Suprapubic skin (tissue), 4 donors: Measurements from ENCODE around the gene SYNDIG1. TPM values are rescaled to one million over a fixed set of nuclear protein-coding genes. Genes with fewer than 3 reads are reported as not detected.

Experiments
- DNase-seq, 2 donors: peaks; one replicate each; pipeline ENCODE4 v3.0.0-alpha.2; 2019; ENCODE audit warnings: low spot score in 2 of 2
- H3K27ac ChIP-seq: fragments of 200-600 bp; sonication (generic); one replicate; pipeline ENCODE4 v1.5.1; 2019
- H3K27me3 ChIP-seq: fragments of 200-600 bp; sonication (generic); one replicate; pipeline ENCODE4 v1.5.1; 2019
- H3K36me3 ChIP-seq: fragments of 200-600 bp; sonication (generic); one replicate; pipeline ENCODE4 v1.5.1; 2019
- H3K4me1 ChIP-seq: fragments of 200-600 bp; sonication (generic); one replicate; pipeline ENCODE4 v1.5.1; 2019
- H3K4me3 ChIP-seq: fragments of 200-600 bp; sonication (generic); one replicate; pipeline ENCODE4 v1.5.1; 2019; ENCODE audit warnings: mild to moderate bottlenecking
- H3K9me3 ChIP-seq: fragments of 200-600 bp; sonication (generic); one replicate; pipeline ENCODE4 v1.5.1; 2019
- CTCF ChIP-seq, 2 donors: fragments of 200-600 bp in 1 of 2; fragments of 450-650 bp in 1 of 2; sonication (generic) in 1 of 2; IDR thresholded peaks; one replicate each; pipeline ENCODE4 v1.5.1; 2016 to 2019; ENCODE audit warnings: antibody characterized with exemption in 2 of 2, mild to moderate bottlenecking in 1 of 2, moderate library complexity in 1 of 2
- EP300 ChIP-seq: sonication (generic); formaldehyde crosslinking; IDR thresholded peaks from one replicate; pipeline ENCODE4 v1.6.1; 2017; ENCODE audit warnings: antibody characterized with exemption
- POLR2A ChIP-seq, 2 donors: fragments of 450-650 bp; IDR thresholded peaks; one replicate each; pipeline ENCODE4 v1.6.1; 2017; ENCODE audit warnings: antibody characterized with exemption in 2 of 2, mild to moderate bottlenecking in 2 of 2, moderate library complexity in 2 of 2
- POLR2AphosphoS5 ChIP-seq, 3 donors: sonication (generic); formaldehyde crosslinking; IDR thresholded peaks; one replicate each; pipeline ENCODE4 v1.6.1; 2017; ENCODE audit warnings: antibody characterized with exemption in 3 of 3
- WGBS: methylation state at CpG from one replicate; pipeline ENCODE4 v1.1.5; 2018; 5-methylcytosine and 5-hydroxymethylcytosine counted together
- total RNA-seq, 4 donors: library from RNA; depleted of rRNA; stranded (reverse); fragments of >200 nt; gene quantifications; one replicate each; pipeline ENCODE4 v1.1.0, GENCODE V29; 2016

SYNDIG1 gene
- total RNA-seq, 4 donors from 2014 or later = not detected

GRCh38 chr20:24631173-24631505, 161.7 kb downstream of the SYNDIG1 start:
- Histone ChIP-seq H3K27ac (no peak overlapping the region), H3K36me3 (no peaks in the 10 kb centered on the region), H3K9me3 (no peaks in the 10 kb centered on the region), H3K4me3 (no peak overlapping the region), H3K27me3 (no peaks in the 10 kb centered on the region), H3K4me1 (no peaks in the 10 kb centered on the region)
- peak in 1 of 2 donors; percentile 52 for DNase-seq
- no peak for TF ChIP-seq POLR2A (IDR thresholded peaks at IDR 0.05)
- no peak for TF ChIP-seq POLR2AphosphoS5 (IDR thresholded peaks at IDR 0.05)
- no peak for TF ChIP-seq EP300
- no peak for TF ChIP-seq CTCF (IDR thresholded peaks at IDR 0.05)
- 89% methylated on average over 11 of the region's 11 CpGs for WGBS

DNA sequence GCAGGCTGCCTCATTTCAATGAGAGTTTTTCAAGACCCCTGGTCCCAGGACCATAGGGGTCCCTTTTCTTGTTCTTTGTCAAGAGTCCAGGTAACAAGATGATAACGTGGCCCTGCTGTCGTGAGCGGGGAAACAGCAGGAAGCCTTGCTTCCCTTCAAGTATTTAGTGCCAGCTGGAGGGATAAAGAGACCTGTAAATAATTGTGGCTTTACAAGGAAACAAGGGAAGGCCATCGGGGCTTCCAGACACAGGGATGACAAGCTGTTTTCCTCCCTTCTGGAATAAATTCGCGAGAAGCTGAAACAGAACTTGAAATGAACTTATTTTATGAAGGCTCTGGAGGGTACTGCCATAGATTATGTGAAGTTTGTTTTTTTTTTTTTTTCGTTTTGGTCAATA, 163.2 kb downstream of the SYNDIG1 start:
- Histone ChIP-seq H3K27ac (no peak overlapping the region), H3K4me1 (no peaks in the 10 kb centered on the region), H3K27me3 (no peaks in the 10 kb centered on the region), H3K36me3 (no peaks in the 10 kb centered on the region), H3K9me3 (no peaks in the 10 kb centered on the region), H3K4me3 (no peak overlapping the region)
- no peak for TF ChIP-seq POLR2A (IDR thresholded peaks at IDR 0.05)
- no peak for TF ChIP-seq EP300
- TF ChIP-seq POLR2AphosphoS5 (IDR thresholded peaks at IDR 0.05) = no peak
- no peak for TF ChIP-seq CTCF (IDR thresholded peaks at IDR 0.05)
- DNase-seq = peak in 1 of 2 donors; percentile 28
- 57% methylated on average over 7 of the region's 7 CpGs for WGBS

GRCh38 chr20:24633026-24633425, 163.6 kb downstream of the SYNDIG1 start:
- Histone ChIP-seq H3K27me3 (no peaks in the 10 kb centered on the region), H3K27ac (no peak overlapping the region), H3K4me3 (no peak overlapping the region), H3K36me3 (no peaks in the 10 kb centered on the region), H3K4me1 (no peaks in the 10 kb centered on the region), H3K9me3 (no peaks in the 10 kb centered on the region)
- peak in 1 of 2 donors; percentile 41 for DNase-seq
- 39% methylated on average over 12 of the region's 12 CpGs for WGBS
- no peak for TF ChIP-seq POLR2A (IDR thresholded peaks at IDR 0.05)
- no peak for TF ChIP-seq POLR2AphosphoS5 (IDR thresholded peaks at IDR 0.05)
- no peak for TF ChIP-seq EP300
- TF ChIP-seq CTCF (IDR thresholded peaks at IDR 0.05) = no peak

- Histone ChIP-seq H3K4me3 (no peak overlapping the region), H3K9me3 (no peaks in the 10 kb centered on the region), H3K27me3 (no peaks in the 10 kb centered on the region), H3K4me1 (no peaks in the 10 kb centered on the region), H3K36me3 (no peaks in the 10 kb centered on the region), H3K27ac (no peak overlapping the region)
- 83% methylated on average over 10 of the region's 10 CpGs for WGBS
- TF ChIP-seq POLR2A (IDR thresholded peaks at IDR 0.05) (no peak), EP300 (no peak), POLR2AphosphoS5 (IDR thresholded peaks at IDR 0.05) (no peak), CTCF (IDR thresholded peaks at IDR 0.05) (no peak)
- DNase-seq = peak in 1 of 2 donors; percentile 66
Measured at GRCh38 chr20:24633521-24633920, 164.1 kb downstream of the SYNDIG1 start.

GRCh38 chr20:24634855-24635254, 165.4 kb downstream of the SYNDIG1 start:
- H3K9me3 ChIP-seq = no peaks in the 10 kb centered on the region
- no peaks in the 10 kb centered on the region for H3K36me3 ChIP-seq
- TF ChIP-seq POLR2A (IDR thresholded peaks at IDR 0.05) = no peak
- no peak for TF ChIP-seq CTCF (IDR thresholded peaks at IDR 0.05)
- TF ChIP-seq POLR2AphosphoS5 (IDR thresholded peaks at IDR 0.05) = no peak
- TF ChIP-seq EP300 = no peak
- H3K4me1 ChIP-seq = no peaks in the 10 kb centered on the region
- WGBS = 55% methylated on average over 6 of the region's 9 CpGs
- no peaks in the 10 kb centered on the region for H3K27me3 ChIP-seq
- H3K4me3 ChIP-seq = no peak overlapping the region
- peak in 1 of 2 donors; percentile 65 for DNase-seq
- H3K27ac ChIP-seq = no peak overlapping the region
